Activated T-cell treated with anti-CD3 and anti-CD28 coated beads, Interleukin-2, amount 50 U/mL, for 48 hours (primary cell): ENCODE results near the gene DOCK3.

Experiments used
- DNase-seq, 2 experiments: peaks; one replicate each; pipeline ENCODE4 v3.0.0-alpha.2; 2020

The DOCK3 gene

GRCh38 chr3:51393134-51393495 lies 718.4 kb downstream of the DOCK3 start:
- no peak for DNase-seq

- peak in 1 of 2 experiments; percentile 23 for DNase-seq
These were observed 718.8 kb downstream of the DOCK3 start for GRCh38 chr3:51393564-51393963.

GRCh38 chr3:51394541-51394940 lies 719.8 kb downstream of the DOCK3 start:
- DNase-seq: peak in 1 of 2 experiments; percentile 27

- peak in 1 of 2 experiments; percentile 20 for DNase-seq
These were observed 720.9 kb downstream of the DOCK3 start for GRCh38 chr3:51395493-51396213.

GRCh38 chr3:51396401-51396800 lies 721.7 kb downstream of the DOCK3 start:
- no peak for DNase-seq

GRCh38 chr3:51397392-51397791 lies 722.7 kb downstream of the DOCK3 start:
- DNase-seq: no peak

GRCh38 chr3:51398595-51399310 lies 724.0 kb downstream of the DOCK3 start:
- no peak for DNase-seq

- no peak for DNase-seq
These were observed 725.4 kb downstream of the DOCK3 start for GRCh38 chr3:51400166-51400565.

- no peak for DNase-seq
These were observed 727.0 kb downstream of the DOCK3 start for GRCh38 chr3:51401735-51402134.

GRCh38 chr3:51403675-51404074 lies 728.9 kb downstream of the DOCK3 start:
- DNase-seq: no peak

- DNase-seq: no peak
These were observed 733.3 kb downstream of the DOCK3 start for GRCh38 chr3:51408021-51408420.

- DNase-seq: no peak
These were observed 734.1 kb downstream of the DOCK3 start for GRCh38 chr3:51408813-51409212.

- no peak for DNase-seq
These were observed 747.5 kb downstream of the DOCK3 start for GRCh38 chr3:51422211-51422610.

- no peak for DNase-seq
These were observed 752.2 kb downstream of the DOCK3 start for GRCh38 chr3:51426921-51427320.

GRCh38 chr3:51429138-51429537 lies 754.4 kb downstream of the DOCK3 start:
- DNase-seq: no peak
